Neuronal stem cell (in vitro differentiated cells): ENCODE measurements around the gene C9orf85.
"Not testable (repeated sequence)": the region's sequence is repeated elsewhere in the genome, so short reads cannot be mapped to it uniquely, and the experiment has no call there.

Experiments used
- DNase-seq: peaks from one replicate; pipeline ENCODE4 v3.0.0-alpha.2; 2013; ENCODE audit warnings: low spot score
- H2AFZ ChIP-seq: one replicate; pipeline ENCODE4 v1.6.1; 2013; ENCODE audit warnings: mild to moderate bottlenecking, low read length, inconsistent platforms
- H2AK5ac ChIP-seq: 2 replicates; pipeline ENCODE4 v1.6.1; 2013; ENCODE audit warnings: low read depth, mild to moderate bottlenecking, inconsistent platforms, low read length, moderate library complexity, mixed read lengths
- H2BK120ac ChIP-seq: 2 replicates; pipeline ENCODE4 v1.6.1; 2013; ENCODE audit warnings: low read depth, mild to moderate bottlenecking, inconsistent platforms, low read length, moderate library complexity, mixed read lengths
- H2BK12ac ChIP-seq: one replicate; pipeline ENCODE4 v1.6.1; 2013; ENCODE audit warnings: low read length, inconsistent platforms
- H2BK15ac ChIP-seq: 2 replicates; pipeline ENCODE4 v1.6.1; 2013; ENCODE audit warnings: mild to moderate bottlenecking, low read length, inconsistent platforms, mixed read lengths
- H2BK5ac ChIP-seq: one replicate; pipeline ENCODE4 v1.6.1; 2013; ENCODE audit warnings: inconsistent platforms, mild to moderate bottlenecking, low read length, moderate library complexity
- H3K14ac ChIP-seq: one replicate; pipeline ENCODE4 v1.6.1; 2013; ENCODE audit warnings: low read length, inconsistent platforms
- H3K18ac ChIP-seq: 2 replicates; pipeline ENCODE4 v1.6.1; 2013; ENCODE audit warnings: low read length, inconsistent platforms
- H3K23ac ChIP-seq: 2 replicates; pipeline ENCODE4 v1.6.1; 2013; ENCODE audit warnings: low read depth, mild to moderate bottlenecking, mixed read lengths, low read length, inconsistent platforms; ENCODE audit not compliant: poor library complexity
- H3K27ac ChIP-seq: replicated peaks from 3 replicates; pipeline ENCODE4 v1.5.1; 2013; ENCODE audit warnings: low read length, inconsistent platforms
- H3K27me3 ChIP-seq, 3 experiments: 2 replicates each; pipeline ENCODE4 v1.6.1; 2013; ENCODE audit warnings: low read length in 3 of 3, mild to moderate bottlenecking in 2 of 3, inconsistent platforms in 1 of 3, low read depth in 1 of 3, mixed read lengths in 1 of 3, moderate library complexity in 1 of 3; ENCODE audit not compliant: control insufficient read depth in 3 of 3, insufficient read depth in 3 of 3
- H3K36me3 ChIP-seq, 2 donors: replicated peaks in 1 of 2; 2 replicates each; pipeline ENCODE4 v1.6.1; 2013; ENCODE audit warnings: low read length in 2 of 2; ENCODE audit not compliant: control insufficient read depth in 2 of 2, insufficient read depth in 2 of 2
- H3K4ac ChIP-seq: 2 replicates; pipeline ENCODE4 v1.6.1; 2013; ENCODE audit warnings: inconsistent platforms, mild to moderate bottlenecking, low read length, moderate library complexity
- H3K4me1 ChIP-seq, 2 donors: 1 replicate in 1 of 2; 2 replicates in 1 of 2; pipeline ENCODE4 v1.6.1; 2013; ENCODE audit warnings: low read length in 2 of 2, low read depth in 1 of 2; ENCODE audit not compliant: control insufficient read depth in 2 of 2, insufficient read depth in 1 of 2
- H3K4me2 ChIP-seq: one replicate; pipeline ENCODE4 v1.6.1; 2013; ENCODE audit warnings: mild to moderate bottlenecking, low read length, inconsistent platforms; ENCODE audit not compliant: insufficient read depth, poor library complexity, severe bottlenecking
- H3K4me3 ChIP-seq, 2 donors: 2 replicates each; pipeline ENCODE4 v1.5.1; 2013; ENCODE audit warnings: low read length in 2 of 2, mild to moderate bottlenecking in 2 of 2, inconsistent platforms in 1 of 2, moderate library complexity in 1 of 2
- H3K79me1 ChIP-seq: one replicate; pipeline ENCODE4 v1.6.1; 2013; ENCODE audit warnings: low read depth, mild to moderate bottlenecking, inconsistent platforms, low read length, moderate library complexity
- H3K9ac ChIP-seq: one replicate; pipeline ENCODE4 v1.6.1; 2013; ENCODE audit warnings: mild to moderate bottlenecking, low read depth, low read length, inconsistent platforms; ENCODE audit not compliant: poor library complexity
- H3K9me3 ChIP-seq, 2 donors: replicated peaks in 1 of 2; 2 replicates each; pipeline versions ENCODE3 to v1.6.1; 2013; ENCODE audit warnings: low read length in 2 of 2, mild to moderate bottlenecking in 2 of 2, inconsistent platforms in 1 of 2, low read depth in 1 of 2, mixed read lengths in 1 of 2, moderate library complexity in 1 of 2; ENCODE audit not compliant: control insufficient read depth in 2 of 2, insufficient read depth in 1 of 2
- H4K8ac ChIP-seq: one replicate; pipeline ENCODE4 v1.6.1; 2013; ENCODE audit warnings: low read depth, mild to moderate bottlenecking, inconsistent platforms, low read length, moderate library complexity
- H4K91ac ChIP-seq: one replicate; pipeline ENCODE4 v1.6.1; 2013; ENCODE audit warnings: low read length, low read depth, mild to moderate bottlenecking, inconsistent platforms; ENCODE audit not compliant: poor library complexity
- WGBS, 2 donors: extraction: QIAGEN DNeasy Blood & Tissue Kit; methylation state at CpG; one replicate each; pipeline ENCODE4 v1.1.7; 2013; ENCODE audit warnings: missing lambda C conversion rate in 2 of 2, mixed read lengths in 1 of 2; ENCODE audit not compliant: insufficient read length in 2 of 2, insufficient replicate concordance in 1 of 2; ENCODE audit errors: extremely low coverage in 2 of 2; 5-methylcytosine and 5-hydroxymethylcytosine counted together

Gene C9orf85

DNA sequence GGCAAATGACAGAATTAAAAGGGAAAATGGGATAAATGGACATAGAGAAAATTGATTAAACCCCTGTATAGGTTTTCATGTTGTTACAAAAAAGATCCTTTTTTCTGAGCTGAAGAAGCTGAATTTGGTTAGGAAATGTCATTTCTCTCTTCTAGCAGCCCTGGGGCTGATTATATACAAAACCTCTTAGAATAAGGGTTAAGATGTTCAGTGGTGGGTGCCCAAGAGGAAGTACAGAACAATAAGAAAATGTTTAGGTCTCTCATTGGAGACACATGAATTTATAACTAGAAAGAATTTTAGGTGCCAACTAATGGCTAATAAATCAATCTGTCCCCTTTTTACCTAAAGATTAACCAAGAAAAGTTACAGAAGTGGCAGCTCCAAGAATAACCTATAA, 14.7 kb upstream of the C9orf85 start:
- no peak overlapping the region for H2BK120ac ChIP-seq
- no peak overlapping the region for H3K18ac ChIP-seq
- no peak overlapping the region for H4K8ac ChIP-seq
- H3K79me1 ChIP-seq: peaks cover 2% of the 10 kb centered on the region
- H2BK12ac ChIP-seq: no peak overlapping the region
- no peak overlapping the region for H3K27ac ChIP-seq
- H2AK5ac ChIP-seq: no peak overlapping the region
- no peak overlapping the region for H2BK5ac ChIP-seq
- no peak overlapping the region for H3K23ac ChIP-seq
- no peak overlapping the region for H2AFZ ChIP-seq
- peaks cover 0 to 38% of the 10 kb centered on the region in 2 donors for H3K36me3 ChIP-seq
- H3K9me3 ChIP-seq: no peaks in the 10 kb centered on the region
- no peak overlapping the region for H2BK15ac ChIP-seq
- no peak for DNase-seq
- no peak overlapping the region for H3K4me2 ChIP-seq
- no peak overlapping the region for H4K91ac ChIP-seq
- peaks cover 0 to under 1% of the 10 kb centered on the region in 2 donors for H3K4me1 ChIP-seq
- H3K4ac ChIP-seq: no peak overlapping the region
- no peak overlapping the region for H3K9ac ChIP-seq
- no peak overlapping the region for H3K4me3 ChIP-seq
- no peak overlapping the region for H3K14ac ChIP-seq
- H3K27me3 ChIP-seq: no peaks in the 10 kb centered on the region

- no peak overlapping the region for H2BK12ac ChIP-seq
- peaks cover 2% of the 10 kb centered on the region for H3K79me1 ChIP-seq
- H3K4me3 ChIP-seq: no peak overlapping the region
- no peak overlapping the region for H4K91ac ChIP-seq
- H3K18ac ChIP-seq: no peak overlapping the region
- no peak overlapping the region for H2BK120ac ChIP-seq
- no peak overlapping the region for H3K9ac ChIP-seq
- DNase-seq: no peak
- no peak overlapping the region for H2AFZ ChIP-seq
- H3K27me3 ChIP-seq: no peaks in the 10 kb centered on the region
- H3K14ac ChIP-seq: no peak overlapping the region
- H3K4ac ChIP-seq: no peak overlapping the region
- H4K8ac ChIP-seq: no peak overlapping the region
- no peak overlapping the region for H3K23ac ChIP-seq
- no peak overlapping the region for H2BK15ac ChIP-seq
- no peak overlapping the region for H2BK5ac ChIP-seq
- H3K4me2 ChIP-seq: no peak overlapping the region
- no peak overlapping the region for H3K27ac ChIP-seq
- H3K4me1 ChIP-seq: peaks cover 0 to 2% of the 10 kb centered on the region in 2 donors
- no peak overlapping the region for H2AK5ac ChIP-seq
- no CpG with 5 or more reads among the region's 1 CpG for WGBS, 2 donors
- no peaks in the 10 kb centered on the region for H3K9me3 ChIP-seq
- H3K36me3 ChIP-seq: peaks cover 0 to 38% of the 10 kb centered on the region in 2 donors
Observed at GRCh38 chr9:71897577-71897976, 13.9 kb upstream of the C9orf85 start.

DNA sequence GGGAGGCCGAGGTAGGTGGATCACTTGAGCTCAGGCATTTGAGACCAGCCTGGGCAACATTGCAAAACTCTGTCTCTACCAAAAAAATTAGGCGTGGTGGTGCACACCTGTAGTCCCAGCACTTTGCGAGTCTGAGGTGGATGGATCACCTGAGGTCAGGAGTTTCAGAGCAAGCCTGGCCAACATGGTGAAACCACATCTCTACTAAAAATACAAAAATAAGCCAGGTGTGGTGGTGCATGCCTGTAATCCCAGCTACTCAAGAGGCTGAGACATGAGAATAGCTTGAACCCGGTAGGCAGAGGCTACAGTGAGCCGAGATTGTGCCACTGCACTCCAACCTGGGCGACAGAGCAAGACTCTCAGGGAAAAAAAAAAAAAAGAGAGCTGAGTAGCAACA, 12.7 kb upstream of the C9orf85 start:
- no CpG with 5 or more reads among the region's 6 CpGs for WGBS, 2 donors
- H3K4ac ChIP-seq: not testable (repeated sequence)

GRCh38 chr9:71901695-71902597, 9.5 kb upstream of the C9orf85 start:
- peaks cover 0 to 2% of the 10 kb centered on the region in 2 donors for H3K4me1 ChIP-seq
- no peak overlapping the region for H3K27ac ChIP-seq

More for the DNA sequence above, 12.7 kb upstream of the C9orf85 start:
- not testable (repeated sequence) for DNase-seq, H2AFZ ChIP-seq, H3K27ac ChIP-seq, H3K79me1 ChIP-seq, H2BK15ac ChIP-seq, H2BK12ac ChIP-seq, H3K4me3 ChIP-seq, H4K8ac ChIP-seq, H3K4me1 ChIP-seq, H2BK5ac ChIP-seq, H3K9me3 ChIP-seq, H3K27me3 ChIP-seq, H2BK120ac ChIP-seq, H2AK5ac ChIP-seq, H3K14ac ChIP-seq, H3K4me2 ChIP-seq, H3K23ac ChIP-seq, H3K9ac ChIP-seq, H4K91ac ChIP-seq, H3K18ac ChIP-seq
- H3K36me3 ChIP-seq: peaks cover 0 to 38% of the 10 kb centered on the region in 2 donors

More at GRCh38 chr9:71901695-71902597, 9.5 kb upstream of the C9orf85 start:
- H3K23ac ChIP-seq: no peak overlapping the region
- H2BK120ac ChIP-seq: no peak overlapping the region
- peaks cover 2% of the 10 kb centered on the region for H3K79me1 ChIP-seq
- no peak overlapping the region for H2BK15ac ChIP-seq
- H4K8ac ChIP-seq: no peak overlapping the region
- no peak overlapping the region for H3K4me2 ChIP-seq
- no peak overlapping the region for H3K9ac ChIP-seq
- H2BK5ac ChIP-seq: no peak overlapping the region
- no peak overlapping the region for H3K4me3 ChIP-seq
- no peak overlapping the region for H4K91ac ChIP-seq
- no peak overlapping the region for H2AFZ ChIP-seq
- H3K27me3 ChIP-seq: no peaks in the 10 kb centered on the region
- no peak overlapping the region for H3K4ac ChIP-seq
- no peak overlapping the region for H2BK12ac ChIP-seq
- H3K9me3 ChIP-seq: peaks cover 0 to 6% of the 10 kb centered on the region in 2 donors
- DNase-seq: no peak
- WGBS, 2 donors: 100% methylated on average over 1 of the region's 6 CpGs; no CpG with 5 or more reads in 1 of the 2 donors
- H2AK5ac ChIP-seq: no peak overlapping the region
- H3K18ac ChIP-seq: no peak overlapping the region
- H3K14ac ChIP-seq: no peak overlapping the region
- peaks cover 4 to 54% of the 10 kb centered on the region in 2 donors for H3K36me3 ChIP-seq
